GM12878 (cell line): Measurements from ENCODE around the gene SPATA12. TPM values are rescaled to one million over a fixed set of nuclear protein-coding genes. Genes with fewer than 3 reads are reported as not detected.

Experiments used
- ATAC-seq: fragments of 200-7000 bp; cut with Tn5 transposase; 3 replicates; pipeline ENCODE4 v1.9.1; 2020; ENCODE audit warnings: mild to moderate bottlenecking, moderate library complexity
- BruUV-seq: library from RNA; stranded (reverse); fragments of 400-500 nt; replicated peaks from 2 replicates; lab custom pipeline; 2021; lab: Mats Ljungman, UMichigan
- CTCF ChIA-PET: fragments of 300-600 bp; sonication (Branson Sonifier 250); formaldehyde crosslinking; extraction: SDS; loops from one replicate; lab custom pipeline; 2021; ENCODE audit warnings: inconsistent platforms; lab: Yijun Ruan, JAX
- POLR2A ChIA-PET: fragments of 350-600 bp; formaldehyde crosslinking; extraction: SDS; loops from one replicate; lab custom pipeline; 2021; ENCODE audit warnings: inconsistent platforms; lab: Charles Lee
- RAD21 ChIA-PET: fragments of 300-600 bp; sonication (Branson Sonifier 250); formaldehyde crosslinking; loops from one replicate; lab custom pipeline; 2023; ENCODE audit warnings: antibody characterized with exemption; ENCODE audit not compliant: unreplicated experiment; lab: Charles Lee
- SMC1A ChIA-PET: fragments of 300-600 bp; sonication (Branson Sonifier 250); formaldehyde crosslinking; loops from one replicate; lab custom pipeline; 2023; ENCODE audit not compliant: unreplicated experiment, uncharacterized antibody; lab: Charles Lee
- DNase-seq: peaks from one replicate; pipeline ENCODE4 v3.0.0-alpha.2; 2011; ENCODE audit warnings: low read depth, low spot score
- FAIRE-seq: peaks from 3 replicates; lab custom pipeline; 2011; peaks lifted over from hg19 to GRCh38; lab: Jason Lieb, UNC
- H2AFZ ChIP-seq: 2 replicates; pipeline ENCODE4 v1.6.0; 2011; ENCODE audit warnings: low read depth, low read length, control low read depth; ENCODE audit not compliant: control insufficient read depth
- H3K27ac ChIP-seq: 2 replicates; pipeline ENCODE4 v1.5.1; 2011; ENCODE audit warnings: control low read depth; ENCODE audit not compliant: control insufficient read depth, insufficient read depth
- H3K27me3 ChIP-seq, 2 experiments: replicated peaks in 1 of 2; 2 replicates each; pipeline versions ENCODE4 v1.6.0 to v1.6.1; 2011; ENCODE audit warnings: low read length in 1 of 2; ENCODE audit not compliant: control insufficient read depth in 2 of 2, insufficient read depth in 2 of 2
- H3K36me3 ChIP-seq, 2 experiments: 2 replicates each; pipeline ENCODE4 v1.5.1; 2011; ENCODE audit warnings: low read length in 1 of 2; ENCODE audit not compliant: control insufficient read depth in 2 of 2, insufficient read depth in 2 of 2
- H3K4me1 ChIP-seq: 2 replicates; pipeline ENCODE4 v1.6.1; 2011; ENCODE audit warnings: mild to moderate bottlenecking, low read length, moderate library complexity, mixed read lengths; ENCODE audit not compliant: control insufficient read depth, insufficient read depth
- H3K4me2 ChIP-seq: 2 replicates; pipeline ENCODE4 v1.6.0; 2011; ENCODE audit warnings: control low read depth; ENCODE audit not compliant: control insufficient read depth, insufficient read depth
- H3K4me3 ChIP-seq: fragments of 200-600 bp; sonication (generic); 2 replicates; pipeline ENCODE4 v1.5.1; 2016
- H3K79me2 ChIP-seq: 2 replicates; pipeline ENCODE4 v1.6.0; 2011; ENCODE audit warnings: low read length; ENCODE audit not compliant: control insufficient read depth, insufficient read depth
- H3K9ac ChIP-seq: 2 replicates; pipeline ENCODE4 v1.8.0; 2011; ENCODE audit warnings: low read length, control low read depth, mixed read lengths; ENCODE audit not compliant: control insufficient read depth, insufficient read depth
- H3K9me3 ChIP-seq: replicated peaks from 3 replicates; pipeline ENCODE4 v1.5.1; 2011; ENCODE audit warnings: mild to moderate bottlenecking, low read length; ENCODE audit not compliant: control insufficient read depth, insufficient read depth
- H4K20me1 ChIP-seq: 2 replicates; pipeline ENCODE4 v1.6.0; 2011; ENCODE audit not compliant: control insufficient read depth, insufficient read depth
- FOXK2 ChIP-seq: fragments of 450-650 bp; IDR thresholded peaks from 2 replicates; pipeline ENCODE4 v1.6.1; 2017; ENCODE audit warnings: mild to moderate bottlenecking, moderate library complexity
- FOXM1 ChIP-seq: IDR thresholded peaks from 2 replicates; pipeline ENCODE4 v1.6.1; 2012; ENCODE audit warnings: low read depth, mild to moderate bottlenecking, inconsistent platforms, low read length, moderate library complexity
- MYB ChIP-seq: fragments of 150-350 bp; IDR thresholded peaks from 2 replicates; pipeline ENCODE4 v1.6.1; 2014; ENCODE audit warnings: mild to moderate bottlenecking, low read depth, low read length, borderline replicate concordance
- NRF1 ChIP-seq: conservative IDR thresholded peaks from 2 replicates; pipeline ENCODE4 v1.6.1; 2011; ENCODE audit warnings: mild to moderate bottlenecking, low read depth, low read length, improper control_type of control experiment
- PAX5 ChIP-seq: IDR thresholded peaks from 2 replicates; pipeline ENCODE4 v1.6.1; 2011; ENCODE audit warnings: low read depth, low read length, borderline replicate concordance
- SMC3 ChIP-seq: IDR thresholded peaks from 2 replicates; pipeline ENCODE4 v1.6.1; 2011; ENCODE audit warnings: low read length, improper control_type of control experiment, borderline replicate concordance
- SP1 ChIP-seq: IDR thresholded peaks from one replicate; pipeline ENCODE4 v1.6.1; 2011; ENCODE audit warnings: low read depth, low read length
- SRF ChIP-seq, 2 experiments: IDR thresholded peaks; 2 replicates each; pipeline ENCODE4 v1.6.1; 2011; ENCODE audit warnings: low read depth in 2 of 2, low read length in 2 of 2, mild to moderate bottlenecking in 1 of 2, moderate library complexity in 1 of 2
- STAT3 ChIP-seq: IDR thresholded peaks from 2 replicates; pipeline ENCODE4 v1.6.1; 2011; ENCODE audit warnings: low read depth, low read length, improper control_type of control experiment
- ZNF207 ChIP-seq: fragments of 450-650 bp; IDR thresholded peaks from 2 replicates; pipeline ENCODE4 v1.6.1; 2014; ENCODE audit warnings: antibody characterized with exemption, mild to moderate bottlenecking, borderline replicate concordance
- WGBS: methylation state at CpG from one replicate; pipeline ENCODE4 v1.1.6; 2016; ENCODE audit warnings: low lambda C conversion rate; ENCODE audit not compliant: insufficient replicate concordance, insufficient coverage; ENCODE audit errors: missing lambda C conversion rate; 5-methylcytosine and 5-hydroxymethylcytosine counted together
- in situ Hi-C: fragments of 300-500 bp; cut with MboI; formaldehyde crosslinking; loops from 9 replicates; pipeline ENCODE4 v1.14.3; 2018; ENCODE audit warnings: mixed read lengths
- intact Hi-C: fragments of 100-400 bp; cut with micrococcal nuclease; formaldehyde crosslinking; loops from one replicate; pipeline ENCODE4 v1.14.2; 2022; ENCODE audit not compliant: unreplicated experiment
- polyA plus RNA-seq, 11 experiments: library from polyadenylated mRNA; depleted of rRNA in 4 of 11; unstranded in 6 of 11; stranded (reverse) in 5 of 11; fragments of >200 nt; fragmentation: Nextera tagmentation in 4 of 11; fragmentation: Illumina TruSeq in 1 of 11; extraction: Ambion mirVana in 4 of 11; extraction: Trizol in 1 of 11; gene quantifications; 1 replicate in 1 of 11; 2 replicates in 10 of 11; pipeline versions ENCODE4 v1.2.1 to v1.2.3, GENCODE V29; 2011 to 2016; ENCODE audit warnings: inconsistent platforms in 2 of 11, missing spikeins in 2 of 11, low read depth in 1 of 11
- total RNA-seq, 4 experiments: library from RNA; depleted of rRNA in 3 of 4; stranded (reverse); fragments of >200 nt in 3 of 4; fragmentation: Illumina TruSeq in 1 of 4; extraction: Trizol in 1 of 4; gene quantifications; 2 replicates each; pipeline versions ENCODE4 v1.2.1 to v1.2.3, GENCODE V29; 2013 to 2021
- TF ChIP-seq, protein P1 (sequence below): fragments of 450-650 bp; IDR thresholded peaks from 2 replicates; pipeline ENCODE4 v1.6.1; 2017; ENCODE audit warnings: low read depth, mild to moderate bottlenecking, moderate library complexity
- TF ChIP-seq, protein P2 (sequence below): fragments of 450-650 bp; formaldehyde crosslinking; IDR thresholded peaks from 2 replicates; pipeline ENCODE4 v1.5.0; 2022; ENCODE audit warnings: mild to moderate bottlenecking, missing genetic modification characterization
- TF ChIP-seq, protein P3 (sequence below): IDR thresholded peaks from 2 replicates; pipeline ENCODE4 v1.6.1; 2012; ENCODE audit warnings: mild to moderate bottlenecking, low read depth, low read length

Gene SPATA12
- total and polyA plus RNA-seq, 10 of the 15 experiments (the other 5 are each of a cell fraction or from before 2014, with no cell fraction given): 0.03 to 0.69 (median 0.37) TPM

DNA sequence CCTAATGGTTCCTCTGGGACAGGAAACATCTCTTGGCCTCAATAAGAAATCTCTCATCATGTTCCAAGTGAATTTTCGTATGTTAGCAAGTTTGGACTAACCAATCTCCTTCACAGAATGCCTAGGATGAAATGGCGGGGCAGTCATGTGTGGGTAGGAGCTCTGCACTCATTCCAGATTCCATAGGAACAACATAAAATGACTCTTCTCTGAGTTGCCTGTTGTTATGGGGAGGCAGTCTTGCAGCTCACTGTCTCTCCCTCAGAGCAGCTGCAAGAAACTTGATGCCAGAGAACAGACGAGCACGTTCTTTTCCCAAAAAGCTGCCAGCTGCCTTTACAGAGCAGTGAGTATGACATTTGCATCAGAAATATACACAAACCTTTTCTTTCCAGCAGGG lies 34.1 kb downstream of the SPATA12 start:
- intact Hi-C loops: no loop called here

More for the DNA sequence above, 34.1 kb downstream of the SPATA12 start:
- H3K4me2 ChIP-seq: no peak overlapping the region
- FAIRE-seq: no peak
- H3K27ac ChIP-seq: no peak overlapping the region
- no peaks in the 10 kb centered on the region for H3K4me1 ChIP-seq
- no peak overlapping the region for H3K4me3 ChIP-seq
- POLR2A ChIA-PET: interaction anchor here (0.6 kb wide), 2 partner anchors 212 to 647 kb away, joined by 3 to 4 read pairs; no protein-coding TSS in a partner anchor
- no peaks in the 10 kb centered on the region for H3K79me2 ChIP-seq
- BruUV-seq: no TSS peak
- 32% methylated on average over 4 of the region's 4 CpGs for WGBS
- TF ChIP-seq SMC3 (no peak), NRF1 (no peak), MYB (no peak), FOXM1 (no peak), STAT3 (no peak), ZNF207 (no peak), PAX5 (no peak), FOXK2 (no peak), SP1 (no peak), SRF (IDR thresholded peaks at IDR 0.05; ENCODE audit: low read depth in 2 of 2, low read length in 2 of 2) (no peak)
- TF ChIP-seq, protein P1, sequence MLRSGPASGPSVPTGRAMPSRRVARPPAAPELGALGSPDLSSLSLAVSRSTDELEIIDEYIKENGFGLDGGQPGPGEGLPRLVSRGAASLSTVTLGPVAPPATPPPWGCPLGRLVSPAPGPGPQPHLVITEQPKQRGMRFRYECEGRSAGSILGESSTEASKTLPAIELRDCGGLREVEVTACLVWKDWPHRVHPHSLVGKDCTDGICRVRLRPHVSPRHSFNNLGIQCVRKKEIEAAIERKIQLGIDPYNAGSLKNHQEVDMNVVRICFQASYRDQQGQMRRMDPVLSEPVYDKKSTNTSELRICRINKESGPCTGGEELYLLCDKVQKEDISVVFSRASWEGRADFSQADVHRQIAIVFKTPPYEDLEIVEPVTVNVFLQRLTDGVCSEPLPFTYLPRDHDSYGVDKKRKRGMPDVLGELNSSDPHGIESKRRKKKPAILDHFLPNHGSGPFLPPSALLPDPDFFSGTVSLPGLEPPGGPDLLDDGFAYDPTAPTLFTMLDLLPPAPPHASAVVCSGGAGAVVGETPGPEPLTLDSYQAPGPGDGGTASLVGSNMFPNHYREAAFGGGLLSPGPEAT: no peak
- TF ChIP-seq, protein P2, sequence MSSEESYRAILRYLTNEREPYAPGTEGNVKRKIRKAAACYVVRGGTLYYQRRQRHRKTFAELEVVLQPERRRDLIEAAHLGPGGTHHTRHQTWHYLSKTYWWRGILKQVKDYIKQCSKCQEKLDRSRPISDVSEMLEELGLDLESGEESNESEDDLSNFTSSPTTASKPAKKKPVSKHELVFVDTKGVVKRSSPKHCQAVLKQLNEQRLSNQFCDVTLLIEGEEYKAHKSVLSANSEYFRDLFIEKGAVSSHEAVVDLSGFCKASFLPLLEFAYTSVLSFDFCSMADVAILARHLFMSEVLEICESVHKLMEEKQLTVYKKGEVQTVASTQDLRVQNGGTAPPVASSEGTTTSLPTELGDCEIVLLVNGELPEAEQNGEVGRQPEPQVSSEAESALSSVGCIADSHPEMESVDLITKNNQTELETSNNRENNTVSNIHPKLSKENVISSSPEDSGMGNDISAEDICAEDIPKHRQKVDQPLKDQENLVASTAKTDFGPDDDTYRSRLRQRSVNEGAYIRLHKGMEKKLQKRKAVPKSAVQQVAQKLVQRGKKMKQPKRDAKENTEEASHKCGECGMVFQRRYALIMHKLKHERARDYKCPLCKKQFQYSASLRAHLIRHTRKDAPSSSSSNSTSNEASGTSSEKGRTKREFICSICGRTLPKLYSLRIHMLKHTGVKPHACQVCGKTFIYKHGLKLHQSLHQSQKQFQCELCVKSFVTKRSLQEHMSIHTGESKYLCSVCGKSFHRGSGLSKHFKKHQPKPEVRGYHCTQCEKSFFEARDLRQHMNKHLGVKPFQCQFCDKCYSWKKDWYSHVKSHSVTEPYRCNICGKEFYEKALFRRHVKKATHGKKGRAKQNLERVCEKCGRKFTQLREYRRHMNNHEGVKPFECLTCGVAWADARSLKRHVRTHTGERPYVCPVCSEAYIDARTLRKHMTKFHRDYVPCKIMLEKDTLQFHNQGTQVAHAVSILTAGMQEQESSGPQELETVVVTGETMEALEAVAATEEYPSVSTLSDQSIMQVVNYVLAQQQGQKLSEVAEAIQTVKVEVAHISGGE (CRISPR knock-in tag): no peak
- TF ChIP-seq, protein P3, sequence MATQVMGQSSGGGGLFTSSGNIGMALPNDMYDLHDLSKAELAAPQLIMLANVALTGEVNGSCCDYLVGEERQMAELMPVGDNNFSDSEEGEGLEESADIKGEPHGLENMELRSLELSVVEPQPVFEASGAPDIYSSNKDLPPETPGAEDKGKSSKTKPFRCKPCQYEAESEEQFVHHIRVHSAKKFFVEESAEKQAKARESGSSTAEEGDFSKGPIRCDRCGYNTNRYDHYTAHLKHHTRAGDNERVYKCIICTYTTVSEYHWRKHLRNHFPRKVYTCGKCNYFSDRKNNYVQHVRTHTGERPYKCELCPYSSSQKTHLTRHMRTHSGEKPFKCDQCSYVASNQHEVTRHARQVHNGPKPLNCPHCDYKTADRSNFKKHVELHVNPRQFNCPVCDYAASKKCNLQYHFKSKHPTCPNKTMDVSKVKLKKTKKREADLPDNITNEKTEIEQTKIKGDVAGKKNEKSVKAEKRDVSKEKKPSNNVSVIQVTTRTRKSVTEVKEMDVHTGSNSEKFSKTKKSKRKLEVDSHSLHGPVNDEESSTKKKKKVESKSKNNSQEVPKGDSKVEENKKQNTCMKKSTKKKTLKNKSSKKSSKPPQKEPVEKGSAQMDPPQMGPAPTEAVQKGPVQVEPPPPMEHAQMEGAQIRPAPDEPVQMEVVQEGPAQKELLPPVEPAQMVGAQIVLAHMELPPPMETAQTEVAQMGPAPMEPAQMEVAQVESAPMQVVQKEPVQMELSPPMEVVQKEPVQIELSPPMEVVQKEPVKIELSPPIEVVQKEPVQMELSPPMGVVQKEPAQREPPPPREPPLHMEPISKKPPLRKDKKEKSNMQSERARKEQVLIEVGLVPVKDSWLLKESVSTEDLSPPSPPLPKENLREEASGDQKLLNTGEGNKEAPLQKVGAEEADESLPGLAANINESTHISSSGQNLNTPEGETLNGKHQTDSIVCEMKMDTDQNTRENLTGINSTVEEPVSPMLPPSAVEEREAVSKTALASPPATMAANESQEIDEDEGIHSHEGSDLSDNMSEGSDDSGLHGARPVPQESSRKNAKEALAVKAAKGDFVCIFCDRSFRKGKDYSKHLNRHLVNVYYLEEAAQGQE: no peak
- TF ChIP-seq, all 136 proteins: peak for 0
- Histone ChIP-seq H3K9ac (no peak overlapping the region), H2AFZ (no peak overlapping the region), H3K36me3 (no peaks in the 10 kb centered on the region), H4K20me1 (no peaks in the 10 kb centered on the region; the same call in 1 of the 2 replicates), H3K27me3 (no peaks in the 10 kb centered on the region; a peak in 1 of 4 replicates), H3K9me3 (no peaks in the 10 kb centered on the region)
- no peak for DNase-seq
- ChIA-PET CTCF (interaction anchor here (0.9 to 3.6 kb wide), 10 partner anchors 17 to 392 kb away, joined by 3 to 38 read pairs (median 4); no protein-coding TSS in a partner anchor), RAD21 (interaction anchor here (1.7 kb wide), 1 partner anchor 98 kb away, joined by 7 read pairs; no protein-coding TSS in a partner anchor), SMC1A (interaction anchor here (0.6 to 1.5 kb wide), 10 partner anchors 9 to 294 kb away, joined by 3 to 7 read pairs (median 3); no protein-coding TSS in a partner anchor)
- no peak for ATAC-seq
- in situ Hi-C loops: no loop called here
